ENCODE data around the gene ACOX1. TPM values are rescaled to one million over a fixed set of nuclear protein-coding genes. Genes with fewer than 3 reads are reported as not detected.

Gene ACOX1
- total and polyA plus RNA-seq, 2 of the 13 experiments (the other 11 are each of a cell fraction or from before 2014, with no cell fraction given) = 86.4 to 120 TPM

DNA sequence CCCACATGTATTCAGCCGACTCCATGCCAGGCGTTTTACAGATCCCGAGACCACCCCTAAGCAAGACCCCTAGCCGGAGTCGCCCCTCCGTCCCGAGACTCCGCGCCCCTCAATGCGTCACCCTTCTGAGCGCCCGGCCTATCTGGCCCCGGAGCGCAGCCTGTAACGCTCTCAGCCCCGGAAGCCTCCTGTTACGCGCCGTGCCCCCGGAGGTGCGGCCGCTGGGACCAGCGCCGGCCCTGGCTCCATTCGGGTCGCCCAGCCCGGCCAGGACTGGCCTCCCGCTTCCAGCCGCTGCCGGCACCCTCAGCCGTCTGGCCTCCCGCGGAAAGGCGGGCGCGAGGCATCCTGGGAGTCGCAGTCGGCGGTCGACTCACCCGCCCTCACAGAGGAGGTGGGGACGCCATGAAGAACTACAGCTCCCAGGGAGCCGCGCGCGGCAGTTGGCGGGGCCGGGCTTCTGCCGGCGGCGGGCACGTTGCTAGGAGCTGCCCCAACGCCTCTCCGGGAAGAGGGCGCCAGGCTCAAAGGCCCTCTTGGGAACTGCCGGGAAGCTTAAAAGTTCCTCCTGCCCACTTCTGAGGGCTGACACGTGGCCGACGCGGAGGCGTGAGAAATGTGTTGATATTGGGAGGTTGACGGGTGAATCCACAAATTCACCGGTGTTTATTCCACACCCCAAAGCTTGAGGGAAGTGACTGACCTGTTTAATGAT lies 38.1 kb downstream of the ACOX1 start, which contains the start of gene FBF1 (continued):
- TF ChIP-seq SCMH1 (CRISPR knock-in tag; IDR thresholded peaks at IDR 0.05; ENCODE audit: borderline replicate concordance) = no peak
- no peak for TF ChIP-seq NFRKB (IDR thresholded peaks at IDR 0.05)
- no peak for TF ChIP-seq ZSCAN22 (CRISPR knock-in tag; IDR thresholded peaks at IDR 0.05)
- peak; percentile 48; the same call in 1 of the 2 replicates for TF ChIP-seq TCF7 (IDR thresholded peaks at IDR 0.05; ENCODE audit: low read depth)
- no peak for TF ChIP-seq FOXA1 (IDR thresholded peaks at IDR 0.05)
- no peak for TF ChIP-seq FOXA1 (CRISPR knock-in tag; IDR thresholded peaks at IDR 0.05)
- TF ChIP-seq ZNF543 (CRISPR knock-in tag; IDR thresholded peaks at IDR 0.05) = peak; percentile 94
- peak; percentile 78 for TF ChIP-seq FOSL2 (CRISPR knock-in tag; IDR thresholded peaks at IDR 0.05)
- TF ChIP-seq ZNF431 (CRISPR knock-in tag; IDR thresholded peaks at IDR 0.05; ENCODE audit: borderline replicate concordance, low read depth) = peak; percentile 18; the same call in 1 of the 2 replicates
- no peak; the same call in 1 of the 2 replicates for TF ChIP-seq ZNF549 (CRISPR knock-in tag; IDR thresholded peaks at IDR 0.05)
- TF ChIP-seq, protein P1, sequence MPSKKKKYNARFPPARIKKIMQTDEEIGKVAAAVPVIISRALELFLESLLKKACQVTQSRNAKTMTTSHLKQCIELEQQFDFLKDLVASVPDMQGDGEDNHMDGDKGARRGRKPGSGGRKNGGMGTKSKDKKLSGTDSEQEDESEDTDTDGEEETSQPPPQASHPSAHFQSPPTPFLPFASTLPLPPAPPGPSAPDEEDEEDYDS (CRISPR knock-in tag; IDR thresholded peaks at IDR 0.05) = peak; percentile 68
- peak; percentile 66; the same call in 1 of the 2 replicates for TF ChIP-seq ZNF329 (CRISPR knock-in tag; IDR thresholded peaks at IDR 0.05; ENCODE audit: low read depth)
- TF ChIP-seq, protein P2, sequence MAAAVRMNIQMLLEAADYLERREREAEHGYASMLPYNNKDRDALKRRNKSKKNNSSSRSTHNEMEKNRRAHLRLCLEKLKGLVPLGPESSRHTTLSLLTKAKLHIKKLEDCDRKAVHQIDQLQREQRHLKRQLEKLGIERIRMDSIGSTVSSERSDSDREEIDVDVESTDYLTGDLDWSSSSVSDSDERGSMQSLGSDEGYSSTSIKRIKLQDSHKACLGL (CRISPR knock-in tag; IDR thresholded peaks at IDR 0.05) = peak; percentile 95
- TF ChIP-seq TAF1 (CRISPR knock-in tag; IDR thresholded peaks at IDR 0.05) = peak; percentile 93
- TF ChIP-seq ZNF24 (IDR thresholded peaks at IDR 0.05) = no peak
- TF ChIP-seq DMAP1 (CRISPR knock-in tag; IDR thresholded peaks at IDR 0.05) = peak; percentile 56; the same call in 1 of the 2 replicates
- TF ChIP-seq PTBP1 (IDR thresholded peaks at IDR 0.05; ENCODE audit: low read depth, low read length, poor library complexity, severe bottlenecking) = no peak
- TF ChIP-seq, protein P3, sequence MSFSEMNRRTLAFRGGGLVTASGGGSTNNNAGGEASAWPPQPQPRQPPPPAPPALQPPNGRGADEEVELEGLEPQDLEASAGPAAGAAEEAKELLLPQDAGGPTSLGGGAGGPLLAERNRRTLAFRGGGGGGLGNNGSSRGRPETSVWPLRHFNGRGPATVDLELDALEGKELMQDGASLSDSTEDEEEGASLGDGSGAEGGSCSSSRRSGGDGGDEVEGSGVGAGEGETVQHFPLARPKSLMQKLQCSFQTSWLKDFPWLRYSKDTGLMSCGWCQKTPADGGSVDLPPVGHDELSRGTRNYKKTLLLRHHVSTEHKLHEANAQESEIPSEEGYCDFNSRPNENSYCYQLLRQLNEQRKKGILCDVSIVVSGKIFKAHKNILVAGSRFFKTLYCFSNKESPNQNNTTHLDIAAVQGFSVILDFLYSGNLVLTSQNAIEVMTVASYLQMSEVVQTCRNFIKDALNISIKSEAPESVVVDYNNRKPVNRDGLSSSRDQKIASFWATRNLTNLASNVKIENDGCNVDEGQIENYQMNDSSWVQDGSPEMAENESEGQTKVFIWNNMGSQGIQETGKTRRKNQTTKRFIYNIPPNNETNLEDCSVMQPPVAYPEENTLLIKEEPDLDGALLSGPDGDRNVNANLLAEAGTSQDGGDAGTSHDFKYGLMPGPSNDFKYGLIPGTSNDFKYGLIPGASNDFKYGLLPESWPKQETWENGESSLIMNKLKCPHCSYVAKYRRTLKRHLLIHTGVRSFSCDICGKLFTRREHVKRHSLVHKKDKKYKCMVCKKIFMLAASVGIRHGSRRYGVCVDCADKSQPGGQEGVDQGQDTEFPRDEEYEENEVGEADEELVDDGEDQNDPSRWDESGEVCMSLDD (CRISPR knock-in tag; IDR thresholded peaks at IDR 0.05; ENCODE audit: borderline replicate concordance) = peak; percentile 72; the same call in 1 of the 2 replicates
- TF ChIP-seq TEAD3 (CRISPR knock-in tag; optimal IDR thresholded peaks at IDR 0.05; ENCODE audit: borderline replicate concordance) = peak; percentile 64
- TF ChIP-seq, protein P4, sequence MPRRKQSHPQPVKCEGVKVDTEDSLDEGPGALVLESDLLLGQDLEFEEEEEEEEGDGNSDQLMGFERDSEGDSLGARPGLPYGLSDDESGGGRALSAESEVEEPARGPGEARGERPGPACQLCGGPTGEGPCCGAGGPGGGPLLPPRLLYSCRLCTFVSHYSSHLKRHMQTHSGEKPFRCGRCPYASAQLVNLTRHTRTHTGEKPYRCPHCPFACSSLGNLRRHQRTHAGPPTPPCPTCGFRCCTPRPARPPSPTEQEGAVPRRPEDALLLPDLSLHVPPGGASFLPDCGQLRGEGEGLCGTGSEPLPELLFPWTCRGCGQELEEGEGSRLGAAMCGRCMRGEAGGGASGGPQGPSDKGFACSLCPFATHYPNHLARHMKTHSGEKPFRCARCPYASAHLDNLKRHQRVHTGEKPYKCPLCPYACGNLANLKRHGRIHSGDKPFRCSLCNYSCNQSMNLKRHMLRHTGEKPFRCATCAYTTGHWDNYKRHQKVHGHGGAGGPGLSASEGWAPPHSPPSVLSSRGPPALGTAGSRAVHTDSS (CRISPR knock-in tag; conservative IDR thresholded peaks at IDR 0.05) = no peak
- TF ChIP-seq, protein P5, sequence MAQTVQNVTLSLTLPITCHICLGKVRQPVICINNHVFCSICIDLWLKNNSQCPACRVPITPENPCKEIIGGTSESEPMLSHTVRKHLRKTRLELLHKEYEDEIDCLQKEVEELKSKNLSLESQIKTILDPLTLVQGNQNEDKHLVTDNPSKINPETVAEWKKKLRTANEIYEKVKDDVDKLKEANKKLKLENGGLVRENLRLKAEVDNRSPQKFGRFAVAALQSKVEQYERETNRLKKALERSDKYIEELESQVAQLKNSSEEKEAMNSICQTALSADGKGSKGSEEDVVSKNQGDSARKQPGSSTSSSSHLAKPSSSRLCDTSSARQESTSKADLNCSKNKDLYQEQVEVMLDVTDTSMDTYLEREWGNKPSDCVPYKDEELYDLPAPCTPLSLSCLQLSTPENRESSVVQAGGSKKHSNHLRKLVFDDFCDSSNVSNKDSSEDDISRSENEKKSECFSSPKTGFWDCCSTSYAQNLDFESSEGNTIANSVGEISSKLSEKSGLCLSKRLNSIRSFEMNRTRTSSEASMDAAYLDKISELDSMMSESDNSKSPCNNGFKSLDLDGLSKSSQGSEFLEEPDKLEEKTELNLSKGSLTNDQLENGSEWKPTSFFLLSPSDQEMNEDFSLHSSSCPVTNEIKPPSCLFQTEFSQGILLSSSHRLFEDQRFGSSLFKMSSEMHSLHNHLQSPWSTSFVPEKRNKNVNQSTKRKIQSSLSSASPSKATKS (CRISPR knock-in tag; IDR thresholded peaks at IDR 0.05) = no peak
